ENCODE results near the gene CTSW. TPM values are rescaled to one million over a fixed set of nuclear protein-coding genes. Genes with fewer than 3 reads are reported as not detected.

CTSW gene
- total RNA-seq, 2 experiments from 2014 or later: 20.6 to 21.6 TPM

GRCh38 chr11:65872586-65873317 lies 6.9 kb upstream of the CTSW start, which contains the start of gene EFEMP2:
EFEMP2 (minus strand) TSS chr11:65872800; CDS start chr11:65872354, 446 bp downstream.
- H3K36me3 Mint-ChIP-seq (ENCODE audit: low read depth): peaks cover 3% of the 10 kb centered on the region
- H3K36me3 ChIP-seq (ENCODE audit: insufficient read depth, low read length): peaks cover 6% of the 10 kb centered on the region
- peak within 1 kb of the TSS; percentile 78 to 81 for H3K27ac ChIP-seq (ENCODE audit: low read depth in 1 of 2, low read length in 2 of 2)
- H3K4me3 Mint-ChIP-seq: peak within 1 kb of the TSS; percentile 89
- CTCF ChIA-PET: interaction anchor here (1.0 to 2.3 kb wide), 3 partner anchors 12 to 17 kb away, joined by 5 to 18 read pairs (median 17); partner anchors contain the start of genes CCDC85B, FIBP and MUS81
- ATAC-seq (ENCODE audit: poor library complexity) (no peak), DNase-seq (peak in 1 of 14 experiments; percentile 34)
- H3K9me3 ChIP-seq (ENCODE audit: control insufficient read depth in 1 of 2, insufficient read depth in 1 of 2, low read length in 2 of 2): no peaks in the 10 kb centered on the region
- H3K4me1 Mint-ChIP-seq (ENCODE audit: low read depth): peaks cover 16% of the 10 kb centered on the region
- peak within 1 kb of the TSS; percentile 83 for H3K27ac Mint-ChIP-seq
- peaks cover 49% of the 10 kb centered on the region for H3K4me1 ChIP-seq (ENCODE audit: insufficient read depth, low read length)
- peak within 1 kb of the TSS; percentile 60 for H3K4me3 ChIP-seq (ENCODE audit: low read length)
- TF ChIP-seq, protein P1, sequence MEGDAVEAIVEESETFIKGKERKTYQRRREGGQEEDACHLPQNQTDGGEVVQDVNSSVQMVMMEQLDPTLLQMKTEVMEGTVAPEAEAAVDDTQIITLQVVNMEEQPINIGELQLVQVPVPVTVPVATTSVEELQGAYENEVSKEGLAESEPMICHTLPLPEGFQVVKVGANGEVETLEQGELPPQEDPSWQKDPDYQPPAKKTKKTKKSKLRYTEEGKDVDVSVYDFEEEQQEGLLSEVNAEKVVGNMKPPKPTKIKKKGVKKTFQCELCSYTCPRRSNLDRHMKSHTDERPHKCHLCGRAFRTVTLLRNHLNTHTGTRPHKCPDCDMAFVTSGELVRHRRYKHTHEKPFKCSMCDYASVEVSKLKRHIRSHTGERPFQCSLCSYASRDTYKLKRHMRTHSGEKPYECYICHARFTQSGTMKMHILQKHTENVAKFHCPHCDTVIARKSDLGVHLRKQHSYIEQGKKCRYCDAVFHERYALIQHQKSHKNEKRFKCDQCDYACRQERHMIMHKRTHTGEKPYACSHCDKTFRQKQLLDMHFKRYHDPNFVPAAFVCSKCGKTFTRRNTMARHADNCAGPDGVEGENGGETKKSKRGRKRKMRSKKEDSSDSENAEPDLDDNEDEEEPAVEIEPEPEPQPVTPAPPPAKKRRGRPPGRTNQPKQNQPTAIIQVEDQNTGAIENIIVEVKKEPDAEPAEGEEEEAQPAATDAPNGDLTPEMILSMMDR (IDR thresholded peaks at IDR 0.05): no peak
- intact Hi-C loops (cut with DNase I, micrococcal nuclease): loop anchor here (1.0 to 2.0 kb wide), 3 partner anchors 12 to 47 kb away; partner anchors contain the start of genes MUS81 (in 2 of the 2), C11orf68 (in 1 of the 2), DRAP1 (in 1 of the 2) and FIBP (in 1 of the 2)
- H3K27me3 ChIP-seq (ENCODE audit: control insufficient read depth in 1 of 2, insufficient read depth in 2 of 2, low read length in 2 of 2): no peaks in the 10 kb centered on the region
- H3K9me3 Mint-ChIP-seq: no peaks in the 10 kb centered on the region
- H3K27me3 Mint-ChIP-seq: no peaks in the 10 kb centered on the region
- POLR2A ChIA-PET: interaction anchor here (0.6 to 7.1 kb wide), 8 partner anchors 12 to 638 kb away, joined by 3 to 137 read pairs (median 9); partner anchors contain the start of genes BBS1, CCDC85B, CFL1 and FIBP

- POLR2A ChIA-PET: interaction anchor here (0.6 to 7.1 kb wide), 12 partner anchors 11 to 738 kb away, joined by 3 to 137 read pairs (median 4); partner anchors contain the start of genes BBS1, C11orf68, CCDC85B and CFL1
- H3K4me1 ChIP-seq (ENCODE audit: insufficient read depth, low read length): peaks cover 51% of the 10 kb centered on the region
- H3K27ac ChIP-seq (ENCODE audit: low read depth in 1 of 2, low read length in 2 of 2): peak overlapping the region; percentile 78 to 81
- ATAC-seq (ENCODE audit: poor library complexity) (peak; percentile 95), DNase-seq (peak; percentile 92 to 99 (median 96))
- TF ChIP-seq, protein P1 (IDR thresholded peaks at IDR 0.05): no peak
- H3K4me3 ChIP-seq (ENCODE audit: low read length): peak overlapping the region; percentile 60
- no peaks in the 10 kb centered on the region for H3K27me3 Mint-ChIP-seq
- no peaks in the 10 kb centered on the region for H3K36me3 Mint-ChIP-seq (ENCODE audit: low read depth)
- no peaks in the 10 kb centered on the region for H3K9me3 ChIP-seq (ENCODE audit: control insufficient read depth in 1 of 2, insufficient read depth in 1 of 2, low read length in 2 of 2)
- no peaks in the 10 kb centered on the region for H3K27me3 ChIP-seq (ENCODE audit: control insufficient read depth in 1 of 2, insufficient read depth in 2 of 2, low read length in 2 of 2)
- no peaks in the 10 kb centered on the region for H3K9me3 Mint-ChIP-seq
- peaks cover 16% of the 10 kb centered on the region for H3K4me1 Mint-ChIP-seq (ENCODE audit: low read depth)
- H3K36me3 ChIP-seq (ENCODE audit: insufficient read depth, low read length): no peaks in the 10 kb centered on the region
- H3K4me3 Mint-ChIP-seq: peak overlapping the region; percentile 89
- peak overlapping the region; percentile 83 for H3K27ac Mint-ChIP-seq
- CTCF ChIA-PET: interaction anchor here (1.6 to 2.3 kb wide), 4 partner anchors 10 to 161 kb away, joined by 6 to 21 read pairs (median 18); partner anchors contain the start of genes CCDC85B, FIBP, KAT5 and MUS81
- intact Hi-C loops (cut with DNase I, micrococcal nuclease): loop anchor here (1.0 to 2.0 kb wide), 3 partner anchors 13 to 46 kb away; partner anchors contain the start of genes MUS81 (in 2 of the 2), C11orf68 (in 1 of the 2), DRAP1 (in 1 of the 2) and FIBP (in 1 of the 2)
Measured at GRCh38 chr11:65873318-65874156, 6.1 kb upstream of the CTSW start.

- peaks cover 56% of the 10 kb centered on the region for H3K4me1 ChIP-seq (ENCODE audit: insufficient read depth, low read length)
- CTCF ChIA-PET: interaction anchor here (0.7 to 2.1 kb wide), 3 partner anchors 8 to 20 kb away, joined by 3 to 8 read pairs (median 4); partner anchors contain the start of genes FIBP and MUS81
- no peak for DNase-seq
- Mint-ChIP-seq H3K4me3 (no peak overlapping the region), H3K27me3 (no peaks in the 10 kb centered on the region), H3K9me3 (no peaks in the 10 kb centered on the region), H3K36me3 (ENCODE audit: low read depth) (peaks cover 24% of the 10 kb centered on the region), H3K4me1 (ENCODE audit: low read depth) (peaks cover 21% of the 10 kb centered on the region), H3K27ac (peak overlapping the region; percentile 42)
- H3K9me3 ChIP-seq (ENCODE audit: control insufficient read depth in 1 of 2, insufficient read depth in 1 of 2, low read length in 2 of 2): no peaks in the 10 kb centered on the region
- peaks cover 27% of the 10 kb centered on the region for H3K36me3 ChIP-seq (ENCODE audit: insufficient read depth, low read length)
- peak overlapping the region; percentile 9 to 41 for H3K27ac ChIP-seq (ENCODE audit: low read depth in 1 of 2, low read length in 2 of 2)
- POLR2A ChIA-PET: interaction anchor here (0.8 to 2.4 kb wide), 4 partner anchors 9 to 21 kb away, joined by 3 to 11 read pairs (median 4); partner anchors contain the start of genes CCDC85B, FIBP and MUS81
- H3K4me3 ChIP-seq (ENCODE audit: low read length): peak overlapping the region; percentile 50
- H3K27me3 ChIP-seq (ENCODE audit: control insufficient read depth in 1 of 2, insufficient read depth in 2 of 2, low read length in 2 of 2): no peaks in the 10 kb centered on the region
- TF ChIP-seq, protein P1 (IDR thresholded peaks at IDR 0.05): no peak
- no peak for ATAC-seq (ENCODE audit: poor library complexity)
- intact Hi-C loops (cut with DNase I, micrococcal nuclease): loop anchor here in 1 of 2 experiments (10.0 kb wide), 1 partner anchor 165 kb away; the partner anchor contains the start of gene KAT5
Measured at GRCh38 chr11:65880027-65880426, 390 bp downstream of the CTSW start.

All from CD4-positive, alpha-beta T cell (primary cell).